H9 (cell line): Measurements from ENCODE around the gene SIT1. TPM values are rescaled to one million over a fixed set of nuclear protein-coding genes. Genes with fewer than 3 reads are reported as not detected.

Source experiments
- DNase-seq: peaks from one replicate; pipeline ENCODE4 v3.0.0-alpha.2; 2017
- H2AFZ ChIP-seq: one replicate; pipeline ENCODE4 v1.6.1; 2013; ENCODE audit warnings: mild to moderate bottlenecking, low read length, control low read depth, moderate library complexity
- H2AK5ac ChIP-seq: 2 replicates; pipeline ENCODE4 v1.6.1; 2013; ENCODE audit warnings: low read length, control low read depth, mixed read lengths; ENCODE audit not compliant: insufficient read length
- H2BK120ac ChIP-seq: one replicate; pipeline ENCODE4 v1.6.1; 2013; ENCODE audit warnings: low read depth, mild to moderate bottlenecking, low read length, control low read depth, inconsistent platforms; ENCODE audit not compliant: poor library complexity, severe bottlenecking
- H2BK12ac ChIP-seq: 2 replicates; pipeline ENCODE4 v1.6.1; 2013; ENCODE audit warnings: low read length, control low read depth, mixed read lengths, low read depth; ENCODE audit not compliant: insufficient read length
- H2BK15ac ChIP-seq: 2 replicates; pipeline ENCODE4 v1.6.1; 2013; ENCODE audit warnings: low read depth, low read length, control low read depth
- H2BK20ac ChIP-seq: one replicate; pipeline ENCODE4 v1.6.1; 2013; ENCODE audit warnings: low read depth, mild to moderate bottlenecking, low read length, control low read depth, inconsistent platforms; ENCODE audit not compliant: poor library complexity, severe bottlenecking
- H2BK5ac ChIP-seq: 2 replicates; pipeline ENCODE4 v1.6.1; 2013; ENCODE audit warnings: low read length, control low read depth, mixed read lengths; ENCODE audit not compliant: insufficient read length
- H3K14ac ChIP-seq: 2 replicates; pipeline ENCODE4 v1.6.1; 2013; ENCODE audit warnings: low read length, control low read depth; ENCODE audit not compliant: insufficient read depth
- H3K18ac ChIP-seq: 2 replicates; pipeline ENCODE4 v1.6.1; 2013; ENCODE audit warnings: low read depth, mild to moderate bottlenecking, mixed read lengths, low read length, control low read depth; ENCODE audit not compliant: insufficient read length
- H3K23ac ChIP-seq: 2 replicates; pipeline ENCODE4 v1.6.1; 2013; ENCODE audit warnings: low read length, control low read depth, mixed read lengths, low read depth; ENCODE audit not compliant: insufficient read length
- H3K23me2 ChIP-seq: 2 replicates; pipeline ENCODE4 v1.6.1; 2013; ENCODE audit warnings: low read depth, mild to moderate bottlenecking, mixed read lengths, low read length, control low read depth; ENCODE audit not compliant: insufficient read length, poor library complexity, severe bottlenecking
- H3K27ac ChIP-seq: 2 replicates; pipeline ENCODE4 v1.5.1; 2013; ENCODE audit warnings: low read length, control low read depth, mixed read lengths, low read depth; ENCODE audit not compliant: insufficient read length
- H3K27me3 ChIP-seq: 2 replicates; pipeline ENCODE4 v1.6.1; 2013; ENCODE audit warnings: low read length, control low read depth, inconsistent platforms; ENCODE audit not compliant: insufficient read depth
- H3K4ac ChIP-seq: 2 replicates; pipeline ENCODE4 v1.6.1; 2013; ENCODE audit warnings: low read depth, mild to moderate bottlenecking, control low read depth, inconsistent platforms, low read length, moderate library complexity
- H3K4me1 ChIP-seq: 2 replicates; pipeline ENCODE4 v1.6.1; 2013; ENCODE audit warnings: low read length, control low read depth, inconsistent platforms; ENCODE audit not compliant: insufficient read depth
- H3K4me2 ChIP-seq: 2 replicates; pipeline ENCODE4 v1.6.1; 2013; ENCODE audit warnings: low read length, control low read depth, mixed read lengths; ENCODE audit not compliant: insufficient read length, insufficient read depth
- H3K56ac ChIP-seq: 2 replicates; pipeline ENCODE4 v1.6.1; 2013; ENCODE audit warnings: low read depth, mild to moderate bottlenecking, mixed read lengths, low read length, control low read depth; ENCODE audit not compliant: insufficient read length
- H3K79me1 ChIP-seq: 2 replicates; pipeline ENCODE4 v1.6.1; 2013; ENCODE audit warnings: low read depth, mild to moderate bottlenecking, moderate library complexity, low read length, control low read depth, inconsistent platforms; ENCODE audit not compliant: insufficient read depth, poor library complexity, severe bottlenecking
- H3K79me2 ChIP-seq: 2 replicates; pipeline ENCODE4 v1.6.1; 2013; ENCODE audit warnings: low read length, control low read depth, inconsistent platforms; ENCODE audit not compliant: insufficient read depth
- H3K9ac ChIP-seq: 2 replicates; pipeline ENCODE4 v1.6.1; 2013; ENCODE audit warnings: low read length, control low read depth, mixed read lengths; ENCODE audit not compliant: insufficient read length; ENCODE audit errors: extremely low read depth
- H3K9me3 ChIP-seq: one replicate; pipeline ENCODE4 v1.6.1; 2013; ENCODE audit warnings: low read depth, low read length, inconsistent platforms; ENCODE audit not compliant: control insufficient read depth
- H3T11ph ChIP-seq: one replicate; pipeline ENCODE4 v1.6.1; 2013; ENCODE audit warnings: mild to moderate bottlenecking, low read length, control low read depth, inconsistent platforms
- H4K20me1 ChIP-seq: one replicate; pipeline ENCODE4 v1.6.1; 2013; ENCODE audit not compliant: control insufficient read depth, insufficient read length, insufficient read depth
- H4K5ac ChIP-seq: 2 replicates; pipeline ENCODE4 v1.6.1; 2013; ENCODE audit warnings: low read depth, mild to moderate bottlenecking, mixed read lengths, low read length, control low read depth; ENCODE audit not compliant: insufficient read length
- H4K8ac ChIP-seq: replicated peaks from 2 replicates; pipeline ENCODE4 v1.6.1; 2013; ENCODE audit warnings: low read length, control low read depth, mixed read lengths, low read depth; ENCODE audit not compliant: insufficient read length
- H4K91ac ChIP-seq: 2 replicates; pipeline ENCODE4 v1.6.1; 2013; ENCODE audit warnings: low read depth, mild to moderate bottlenecking, moderate library complexity, mixed read lengths, low read length, control low read depth; ENCODE audit not compliant: insufficient read length
- H3K27ac Mint-ChIP-seq, 3 experiments: 2 replicates in 2 of 3; 3 replicates in 1 of 3; pipeline ENCODE4 v1.8.0; 2020 to 2021; ENCODE audit warnings: mixed read lengths in 3 of 3, mild to moderate bottlenecking in 1 of 3, moderate library complexity in 1 of 3
- H3K27me3 Mint-ChIP-seq: 2 replicates; pipeline ENCODE4 v1.8.0; 2021; ENCODE audit warnings: low read depth, mild to moderate bottlenecking, moderate library complexity, mixed read lengths
- H3K36me3 Mint-ChIP-seq, 3 experiments: 2 replicates in 2 of 3; 3 replicates in 1 of 3; pipeline ENCODE4 v1.8.0; 2020 to 2021; ENCODE audit warnings: low read depth in 3 of 3, mixed read lengths in 3 of 3; ENCODE audit not compliant: insufficient read depth in 1 of 3
- H3K4me1 Mint-ChIP-seq, 2 experiments: 2 replicates each; pipeline ENCODE4 v1.8.0; 2020; ENCODE audit warnings: mixed read lengths in 2 of 2
- H3K4me3 Mint-ChIP-seq, 2 experiments: 2 replicates in 1 of 2; 3 replicates in 1 of 2; pipeline ENCODE4 v1.8.0; 2020 to 2021; ENCODE audit warnings: mild to moderate bottlenecking in 2 of 2, mixed read lengths in 2 of 2, moderate library complexity in 1 of 2
- H3K9me3 Mint-ChIP-seq, 2 experiments: 2 replicates in 1 of 2; 3 replicates in 1 of 2; pipeline ENCODE4 v1.8.0; 2020; ENCODE audit warnings: mild to moderate bottlenecking in 2 of 2, mixed read lengths in 2 of 2, moderate library complexity in 1 of 2
- WGBS: extraction: QIAGEN DNeasy Blood & Tissue Kit; methylation state at CpG from one replicate; pipeline ENCODE4 v1.1.7; 2013; ENCODE audit warnings: missing lambda C conversion rate, low lambda C conversion rate, mixed read lengths; ENCODE audit not compliant: insufficient read length; ENCODE audit errors: extremely low coverage; 5-methylcytosine and 5-hydroxymethylcytosine counted together
- total RNA-seq: library from RNA; stranded (reverse); gene quantifications from 2 replicates; pipeline ENCODE4 v1.2.1, GENCODE V29; 2021
- TF ChIP-seq, protein P1 (sequence below): fragments of 200-600 bp; sonication (generic); conservative IDR thresholded peaks from 3 replicates; pipeline ENCODE4 v1.8.0; 2021; ENCODE audit warnings: antibody characterized with exemption, mild to moderate bottlenecking

The SIT1 gene
- total RNA-seq, 1 experiment from 2014 or later, result 1.6 TPM

DNA sequence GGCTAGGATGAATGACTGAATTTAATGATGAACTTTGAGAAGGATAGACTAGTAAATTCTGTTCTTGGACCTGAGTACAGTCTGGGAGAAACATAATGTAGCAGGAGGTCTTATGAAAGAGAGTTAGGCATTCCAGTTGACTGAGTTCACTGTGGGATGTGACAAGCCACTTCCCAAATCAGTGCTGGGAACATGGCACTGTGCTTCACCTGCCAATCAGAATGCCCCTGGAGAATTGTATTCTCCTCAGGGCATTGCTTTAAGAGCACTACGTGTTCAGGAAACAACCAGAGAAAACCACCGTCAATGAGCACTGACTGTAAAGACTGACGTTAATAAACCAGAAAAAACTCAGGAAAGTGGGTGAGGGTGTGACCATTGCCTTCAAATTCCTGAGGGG lies 8.6 kb upstream of the SIT1 start:
- H3K9ac ChIP-seq, result no peak overlapping the region
- H4K20me1 ChIP-seq, result no peaks in the 10 kb centered on the region
- TF ChIP-seq, protein P1, sequence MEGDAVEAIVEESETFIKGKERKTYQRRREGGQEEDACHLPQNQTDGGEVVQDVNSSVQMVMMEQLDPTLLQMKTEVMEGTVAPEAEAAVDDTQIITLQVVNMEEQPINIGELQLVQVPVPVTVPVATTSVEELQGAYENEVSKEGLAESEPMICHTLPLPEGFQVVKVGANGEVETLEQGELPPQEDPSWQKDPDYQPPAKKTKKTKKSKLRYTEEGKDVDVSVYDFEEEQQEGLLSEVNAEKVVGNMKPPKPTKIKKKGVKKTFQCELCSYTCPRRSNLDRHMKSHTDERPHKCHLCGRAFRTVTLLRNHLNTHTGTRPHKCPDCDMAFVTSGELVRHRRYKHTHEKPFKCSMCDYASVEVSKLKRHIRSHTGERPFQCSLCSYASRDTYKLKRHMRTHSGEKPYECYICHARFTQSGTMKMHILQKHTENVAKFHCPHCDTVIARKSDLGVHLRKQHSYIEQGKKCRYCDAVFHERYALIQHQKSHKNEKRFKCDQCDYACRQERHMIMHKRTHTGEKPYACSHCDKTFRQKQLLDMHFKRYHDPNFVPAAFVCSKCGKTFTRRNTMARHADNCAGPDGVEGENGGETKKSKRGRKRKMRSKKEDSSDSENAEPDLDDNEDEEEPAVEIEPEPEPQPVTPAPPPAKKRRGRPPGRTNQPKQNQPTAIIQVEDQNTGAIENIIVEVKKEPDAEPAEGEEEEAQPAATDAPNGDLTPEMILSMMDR, result no peak
- H3K27me3 ChIP-seq, result no peaks in the 10 kb centered on the region
- H2AFZ ChIP-seq, result no peak overlapping the region
- no peak overlapping the region for H2AK5ac ChIP-seq
- H2BK20ac ChIP-seq, result no peak overlapping the region
- H3K27ac Mint-ChIP-seq, result no peak overlapping the region; a peak in 1 of 7 replicates
- peaks cover 3% of the 10 kb centered on the region; the same call in 1 of the 2 replicates for H3K4me1 ChIP-seq
- DNase-seq, result no peak
- no peak overlapping the region for H4K5ac ChIP-seq
- no peaks in the 10 kb centered on the region for H3K79me1 ChIP-seq
- no peak overlapping the region for H2BK120ac ChIP-seq
- peaks cover 18% of the 10 kb centered on the region for H3K27me3 Mint-ChIP-seq
- peaks cover 16% of the 10 kb centered on the region for H3K23me2 ChIP-seq
- H3K18ac ChIP-seq, result no peak overlapping the region
- no peak overlapping the region for H3K23ac ChIP-seq
- no peak overlapping the region for H2BK15ac ChIP-seq
- no peak overlapping the region for H3K4ac ChIP-seq
- peak overlapping the region; percentile 76 for H3K4me2 ChIP-seq
- H3K56ac ChIP-seq, result no peak overlapping the region
- H3K4me3 Mint-ChIP-seq, result peak overlapping the region; percentile 83 to 85
- H3K4me1 Mint-ChIP-seq, result peaks cover 31 to 36% of the 10 kb centered on the region in 2 experiments
- no CpG with 5 or more reads among the region's 3 CpGs for WGBS
- H3K79me2 ChIP-seq, result no peaks in the 10 kb centered on the region
- no peaks in the 10 kb centered on the region for H3K9me3 ChIP-seq
- no peak overlapping the region for H4K91ac ChIP-seq
- no peak overlapping the region for H2BK5ac ChIP-seq
- peaks cover 28 to 40% (median 37%) of the 10 kb centered on the region in 3 experiments for H3K36me3 Mint-ChIP-seq
- H3K27ac ChIP-seq, result no peak overlapping the region
- H3K9me3 Mint-ChIP-seq, result peaks cover 2 to 3% of the 10 kb centered on the region in 2 experiments; a peak in 3 of 5 replicates
- no peak overlapping the region for H2BK12ac ChIP-seq
- no peak overlapping the region for H3K14ac ChIP-seq
- H4K8ac ChIP-seq, result no peak overlapping the region
- H3T11ph ChIP-seq, result no peak overlapping the region
